Panc1 (cell line): ENCODE data around the gene ARHGEF28. TPM values are rescaled to one million over a fixed set of nuclear protein-coding genes. Genes with fewer than 3 reads are reported as not detected.
A peak's percentile ranks its signal among the peaks of the same experiment; 100 is the strongest.

Experiments
- ATAC-seq: fragments of 200-7000 bp; cut with Tn5 transposase; 2 replicates; pipeline ENCODE4 v1.9.1; 2020; ENCODE audit warnings: mild to moderate bottlenecking, moderate library complexity
- BruUV-seq: library from RNA; stranded (reverse); fragments of 400-500 nt; replicated peaks from 2 replicates; lab custom pipeline; 2021; lab: Mats Ljungman, UMichigan
- CTCF ChIA-PET: fragments of 300-600 bp; sonication (Branson Sonifier 250); formaldehyde crosslinking; loops from one replicate; lab custom pipeline; 2022; ENCODE audit warnings: antibody characterized with exemption; lab: Charles Lee
- POLR2A ChIA-PET: fragments of 300-600 bp; sonication (Branson Sonifier 250); formaldehyde crosslinking; loops from one replicate; lab custom pipeline; 2022; ENCODE audit warnings: antibody characterized with exemption; lab: Charles Lee
- DNase-seq: peaks from one replicate; pipeline ENCODE4 v3.0.0-alpha.2; 2010; ENCODE audit warnings: low read depth, low spot score
- H3K27ac ChIP-seq: 2 replicates; pipeline ENCODE4 v1.5.1; 2011; ENCODE audit warnings: mild to moderate bottlenecking, low read length, inconsistent platforms
- H3K27me3 ChIP-seq: fragments of 200-500 bp; sonication (Bioruptor generic); 2 replicates; pipeline ENCODE4 v1.6.0; 2014; ENCODE audit warnings: low read length, inconsistent platforms; ENCODE audit not compliant: control insufficient read depth, insufficient read depth
- H3K36me3 ChIP-seq: fragments of 200-500 bp; sonication (Bioruptor generic); 2 replicates; pipeline ENCODE4 v1.5.1; 2014; ENCODE audit warnings: inconsistent platforms, mild to moderate bottlenecking, low read length, moderate library complexity; ENCODE audit not compliant: control insufficient read depth, insufficient read depth
- H3K4me1 ChIP-seq: 2 replicates; pipeline ENCODE4 v1.5.1; 2011; ENCODE audit warnings: inconsistent platforms, mild to moderate bottlenecking, low read length, moderate library complexity; ENCODE audit not compliant: control insufficient read depth, insufficient read depth
- H3K4me3 ChIP-seq, 2 experiments: 2 replicates each; pipeline ENCODE4 v1.5.1; 2011 to 2012; ENCODE audit warnings: low read depth in 2 of 2, low read length in 2 of 2, mild to moderate bottlenecking in 2 of 2, inconsistent platforms in 1 of 2, moderate library complexity in 1 of 2
- H3K9me3 ChIP-seq: fragments of 200-500 bp; sonication (Bioruptor generic); 2 replicates; pipeline ENCODE4 v1.5.1; 2014; ENCODE audit warnings: low read depth, mild to moderate bottlenecking, inconsistent platforms, low read length, moderate library complexity; ENCODE audit not compliant: control insufficient read depth, insufficient read depth
- POLR2AphosphoS5 ChIP-seq: IDR thresholded peaks from 2 replicates; pipeline ENCODE4 v1.6.1; 2012; ENCODE audit warnings: mild to moderate bottlenecking, low read depth, low read length, moderate library complexity
- SIN3A ChIP-seq: IDR thresholded peaks from 2 replicates; pipeline ENCODE4 v1.6.1; 2012; ENCODE audit warnings: low read depth, mild to moderate bottlenecking, low read length, moderate library complexity, borderline replicate concordance; ENCODE audit not compliant: insufficient read depth
- TCF7L2 ChIP-seq: IDR thresholded peaks from 2 replicates; pipeline ENCODE4 v1.6.1; 2011; ENCODE audit warnings: mild to moderate bottlenecking, low read depth, low read length, inconsistent platforms
- in situ Hi-C: cut with HindIII; loops from 2 replicates; pipeline ENCODE4 v1.10.0; 2016; ENCODE audit warnings: low sequenced_read_pairs, low pct_unique_long_range_greater_than_20kb
- intact Hi-C: fragments of 100-400 bp; cut with micrococcal nuclease; formaldehyde crosslinking; loops from one replicate; pipeline ENCODE4 v1.10.0; 2022; ENCODE audit not compliant: unreplicated experiment
- total RNA-seq: library from RNA; stranded (reverse); gene quantifications from one replicate; pipeline ENCODE4 v1.2.1, GENCODE V29; 2021; ENCODE audit not compliant: unreplicated experiment
- TF ChIP-seq, protein P1 (sequence below), 2 experiments: IDR thresholded peaks; 2 replicates each; pipeline ENCODE4 v1.6.1; 2011 to 2012; ENCODE audit warnings: low read depth in 2 of 2, control low read depth in 1 of 2, low read length in 1 of 2, mild to moderate bottlenecking in 1 of 2, moderate library complexity in 1 of 2; ENCODE audit not compliant: insufficient read depth in 1 of 2
- TF ChIP-seq, protein P2 (sequence below): fragments of 450-650 bp; IDR thresholded peaks from 2 replicates; pipeline ENCODE4 v1.5.1; 2017; ENCODE audit warnings: mild to moderate bottlenecking

Gene ARHGEF28
- total RNA-seq, 1 experiment from 2014 or later, result 34.8 TPM

DNA sequence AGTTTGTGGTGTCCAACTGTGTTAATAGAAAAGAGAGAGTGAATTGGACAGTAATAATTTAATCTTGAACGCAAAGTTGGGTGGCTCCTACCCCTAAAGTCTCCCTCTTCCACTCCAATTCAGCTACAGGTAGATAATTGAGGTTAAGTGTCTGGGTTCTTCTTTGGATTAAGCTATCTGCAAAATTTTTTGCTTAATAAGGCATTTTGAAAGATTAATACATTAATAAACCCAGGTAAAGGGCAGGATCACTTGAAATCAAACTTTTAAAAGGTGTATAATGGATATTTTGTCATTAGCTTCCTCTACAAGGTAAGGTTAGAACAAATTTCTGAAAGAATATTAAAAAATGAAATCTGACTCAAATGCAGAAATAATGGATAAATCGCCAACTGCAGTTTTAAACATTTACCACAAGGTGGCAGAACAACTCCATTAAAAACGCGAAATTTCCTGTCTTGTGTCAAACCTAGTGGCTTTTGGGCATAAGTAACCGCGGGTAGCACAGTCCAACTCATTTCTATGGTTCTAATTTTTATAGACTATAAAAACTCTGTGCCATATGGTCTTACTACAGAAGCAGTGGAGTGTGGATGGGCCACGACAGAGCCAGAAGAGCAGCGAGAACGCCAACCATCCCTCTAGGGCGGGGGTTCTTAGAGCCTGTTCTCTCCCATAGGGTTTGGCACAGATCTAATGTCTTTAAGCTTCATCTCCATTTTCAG is 276.5 kb downstream of the ARHGEF28 start:
- intact Hi-C loops, result loop anchor here (2.0 to 10.0 kb wide), 3 partner anchors 132 to 746 kb away; partner anchors contain the start of gene ENC1
- TF ChIP-seq, protein P1, sequence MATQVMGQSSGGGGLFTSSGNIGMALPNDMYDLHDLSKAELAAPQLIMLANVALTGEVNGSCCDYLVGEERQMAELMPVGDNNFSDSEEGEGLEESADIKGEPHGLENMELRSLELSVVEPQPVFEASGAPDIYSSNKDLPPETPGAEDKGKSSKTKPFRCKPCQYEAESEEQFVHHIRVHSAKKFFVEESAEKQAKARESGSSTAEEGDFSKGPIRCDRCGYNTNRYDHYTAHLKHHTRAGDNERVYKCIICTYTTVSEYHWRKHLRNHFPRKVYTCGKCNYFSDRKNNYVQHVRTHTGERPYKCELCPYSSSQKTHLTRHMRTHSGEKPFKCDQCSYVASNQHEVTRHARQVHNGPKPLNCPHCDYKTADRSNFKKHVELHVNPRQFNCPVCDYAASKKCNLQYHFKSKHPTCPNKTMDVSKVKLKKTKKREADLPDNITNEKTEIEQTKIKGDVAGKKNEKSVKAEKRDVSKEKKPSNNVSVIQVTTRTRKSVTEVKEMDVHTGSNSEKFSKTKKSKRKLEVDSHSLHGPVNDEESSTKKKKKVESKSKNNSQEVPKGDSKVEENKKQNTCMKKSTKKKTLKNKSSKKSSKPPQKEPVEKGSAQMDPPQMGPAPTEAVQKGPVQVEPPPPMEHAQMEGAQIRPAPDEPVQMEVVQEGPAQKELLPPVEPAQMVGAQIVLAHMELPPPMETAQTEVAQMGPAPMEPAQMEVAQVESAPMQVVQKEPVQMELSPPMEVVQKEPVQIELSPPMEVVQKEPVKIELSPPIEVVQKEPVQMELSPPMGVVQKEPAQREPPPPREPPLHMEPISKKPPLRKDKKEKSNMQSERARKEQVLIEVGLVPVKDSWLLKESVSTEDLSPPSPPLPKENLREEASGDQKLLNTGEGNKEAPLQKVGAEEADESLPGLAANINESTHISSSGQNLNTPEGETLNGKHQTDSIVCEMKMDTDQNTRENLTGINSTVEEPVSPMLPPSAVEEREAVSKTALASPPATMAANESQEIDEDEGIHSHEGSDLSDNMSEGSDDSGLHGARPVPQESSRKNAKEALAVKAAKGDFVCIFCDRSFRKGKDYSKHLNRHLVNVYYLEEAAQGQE (IDR thresholded peaks at IDR 0.05; ENCODE audit: insufficient read depth in 1 of 2, low read depth in 2 of 2, low read length in 1 of 2), result no peak
- TF ChIP-seq, protein P2, sequence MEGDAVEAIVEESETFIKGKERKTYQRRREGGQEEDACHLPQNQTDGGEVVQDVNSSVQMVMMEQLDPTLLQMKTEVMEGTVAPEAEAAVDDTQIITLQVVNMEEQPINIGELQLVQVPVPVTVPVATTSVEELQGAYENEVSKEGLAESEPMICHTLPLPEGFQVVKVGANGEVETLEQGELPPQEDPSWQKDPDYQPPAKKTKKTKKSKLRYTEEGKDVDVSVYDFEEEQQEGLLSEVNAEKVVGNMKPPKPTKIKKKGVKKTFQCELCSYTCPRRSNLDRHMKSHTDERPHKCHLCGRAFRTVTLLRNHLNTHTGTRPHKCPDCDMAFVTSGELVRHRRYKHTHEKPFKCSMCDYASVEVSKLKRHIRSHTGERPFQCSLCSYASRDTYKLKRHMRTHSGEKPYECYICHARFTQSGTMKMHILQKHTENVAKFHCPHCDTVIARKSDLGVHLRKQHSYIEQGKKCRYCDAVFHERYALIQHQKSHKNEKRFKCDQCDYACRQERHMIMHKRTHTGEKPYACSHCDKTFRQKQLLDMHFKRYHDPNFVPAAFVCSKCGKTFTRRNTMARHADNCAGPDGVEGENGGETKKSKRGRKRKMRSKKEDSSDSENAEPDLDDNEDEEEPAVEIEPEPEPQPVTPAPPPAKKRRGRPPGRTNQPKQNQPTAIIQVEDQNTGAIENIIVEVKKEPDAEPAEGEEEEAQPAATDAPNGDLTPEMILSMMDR, result peak; percentile 80
- POLR2A ChIA-PET, result interaction anchor here (0.6 kb wide), 1 partner anchor 184 kb away, joined by 3 read pairs; no protein-coding TSS in a partner anchor
- H3K4me1 ChIP-seq, result peaks cover 11% of the 10 kb centered on the region
- H3K4me3 ChIP-seq, result no peak overlapping the region
- ATAC-seq (no peak), DNase-seq (peak; percentile 25)
- H3K27ac ChIP-seq, result no peak overlapping the region
- in situ Hi-C loops, result no loop called here
- no peaks in the 10 kb centered on the region for H3K9me3 ChIP-seq
- CTCF ChIA-PET, result interaction anchor here (0.5 to 1.1 kb wide), 5 partner anchors 540 to 1012 kb away, joined by 3 to 6 read pairs (median 3); partner anchors contain the start of gene HEXB
- H3K36me3 ChIP-seq, result peaks cover 3% of the 10 kb centered on the region; the same call in 1 of the 2 replicates
- no peaks in the 10 kb centered on the region for H3K27me3 ChIP-seq
- no TSS peak for BruUV-seq

DNA sequence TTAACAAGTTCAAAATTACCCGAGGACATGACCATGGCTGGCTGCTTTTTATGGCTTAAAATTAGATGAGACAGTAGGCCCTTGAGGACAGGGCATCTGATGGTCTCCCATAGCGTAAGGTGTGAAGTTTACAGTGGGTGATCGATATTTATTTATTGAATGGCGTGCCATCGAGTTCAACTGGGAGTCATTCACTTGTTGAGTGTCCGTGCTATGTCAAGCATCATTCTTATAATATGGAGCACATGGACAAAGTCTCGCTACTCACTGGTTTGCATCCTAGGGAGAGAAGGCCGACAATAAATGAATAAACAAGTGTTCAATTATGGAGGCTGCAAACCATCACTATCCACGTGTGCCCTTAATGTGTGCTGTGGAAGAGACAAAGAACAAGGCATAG is 277.2 kb downstream of the ARHGEF28 start:
- Histone ChIP-seq H3K36me3 (peaks cover 3% of the 10 kb centered on the region; the same call in 1 of the 2 replicates), H3K9me3 (no peaks in the 10 kb centered on the region), H3K4me1 (peaks cover 11% of the 10 kb centered on the region), H3K27me3 (no peaks in the 10 kb centered on the region), H3K4me3 (no peak overlapping the region), H3K27ac (no peak overlapping the region)
- intact Hi-C loops (loop anchor here (2.0 to 10.0 kb wide), 3 partner anchors 132 to 746 kb away; partner anchors contain the start of gene ENC1), in situ Hi-C loops (no loop called here)
- DNase-seq (no peak), ATAC-seq (no peak)
- BruUV-seq, result no TSS peak
- ChIA-PET POLR2A (no interaction called here), CTCF (interaction anchor here (1.1 kb wide), 1 partner anchor 739 kb away, joined by 3 read pairs; no protein-coding TSS in a partner anchor)
- TF ChIP-seq POLR2AphosphoS5, result no peak
- TF ChIP-seq, protein P2, result no peak
- TF ChIP-seq, protein P1 (IDR thresholded peaks at IDR 0.05; ENCODE audit: insufficient read depth in 1 of 2, low read depth in 2 of 2, low read length in 1 of 2), result no peak
- TF ChIP-seq SIN3A, result no peak
- no peak for TF ChIP-seq TCF7L2
